ENCODE results near the gene SBF2.
"Not testable (repeated sequence)": the region's sequence is repeated elsewhere in the genome, so short reads cannot be mapped to it uniquely, and the experiment has no call there.

GRCh38 chr11:10133251-10133650 is 160.8 kb downstream of the SBF2 start:
- not testable (repeated sequence) for TF ChIP-seq POLR2A, TAF1, POU2F2, POLR2AphosphoS5 (IDR thresholded peaks at IDR 0.05; ENCODE audit: low read depth, low read length)
